ENCODE data around the gene NARF.

The NARF gene

GRCh38 chr17:82497483-82498405 is 39.2 kb downstream of the NARF start:
- Histone ChIP-seq H3K79me2 (no peaks in the 10 kb centered on the region), H3K4me2 (ENCODE audit: low read length) (peak overlapping the region; percentile 80), H3K27ac (peak overlapping the region; percentile 7), H3K36me3 (ENCODE audit: control insufficient read depth, insufficient read depth, low read length) (no peaks in the 10 kb centered on the region), H3K9me3 (ENCODE audit: control insufficient read depth, low read length) (no peaks in the 10 kb centered on the region), H3K9ac (no peak overlapping the region), H2AFZ (peak overlapping the region; percentile 70), H3K4me1 (peaks cover 7% of the 10 kb centered on the region), H3K4me3 (ENCODE audit: low read depth, low read length) (peak overlapping the region; percentile 58), H3K27me3 (ENCODE audit: control insufficient read depth, insufficient read depth, low read length) (no peaks in the 10 kb centered on the region)
- TF ChIP-seq CTCF (IDR thresholded peaks at IDR 0.05) = no peak

GRCh38 chr17:82502207-82502606 is 43.7 kb downstream of the NARF start:
- H3K9ac ChIP-seq = no peak overlapping the region
- H3K4me1 ChIP-seq = no peaks in the 10 kb centered on the region
- no peak overlapping the region for H3K4me2 ChIP-seq (ENCODE audit: low read length)
- H3K4me3 ChIP-seq (ENCODE audit: low read depth, low read length) = no peak overlapping the region
- H3K79me2 ChIP-seq = no peaks in the 10 kb centered on the region
- no peaks in the 10 kb centered on the region for H3K9me3 ChIP-seq (ENCODE audit: control insufficient read depth, low read length)
- no peak overlapping the region for H2AFZ ChIP-seq
- TF ChIP-seq CTCF (IDR thresholded peaks at IDR 0.05) = no peak
- H3K27me3 ChIP-seq (ENCODE audit: control insufficient read depth, insufficient read depth, low read length) = no peaks in the 10 kb centered on the region
- no peak overlapping the region for H3K27ac ChIP-seq
- H3K36me3 ChIP-seq (ENCODE audit: control insufficient read depth, insufficient read depth, low read length) = no peaks in the 10 kb centered on the region

GRCh38 chr17:82503094-82503727 is 44.7 kb downstream of the NARF start:
- no peaks in the 10 kb centered on the region for H3K27me3 ChIP-seq (ENCODE audit: control insufficient read depth, insufficient read depth, low read length)
- H2AFZ ChIP-seq = no peak overlapping the region
- no peak overlapping the region for H3K27ac ChIP-seq
- no peak overlapping the region for H3K4me2 ChIP-seq (ENCODE audit: low read length)
- no peaks in the 10 kb centered on the region for H3K4me1 ChIP-seq
- no peak overlapping the region for H3K9ac ChIP-seq
- H3K79me2 ChIP-seq = no peaks in the 10 kb centered on the region
- TF ChIP-seq CTCF (IDR thresholded peaks at IDR 0.05) = no peak
- H3K4me3 ChIP-seq (ENCODE audit: low read depth, low read length) = no peak overlapping the region
- no peaks in the 10 kb centered on the region for H3K9me3 ChIP-seq (ENCODE audit: control insufficient read depth, low read length)
- H3K36me3 ChIP-seq (ENCODE audit: control insufficient read depth, insufficient read depth, low read length) = no peaks in the 10 kb centered on the region

- H3K79me2 ChIP-seq = no peaks in the 10 kb centered on the region
- H3K4me1 ChIP-seq = no peaks in the 10 kb centered on the region
- no peak overlapping the region for H3K4me2 ChIP-seq (ENCODE audit: low read length)
- no peak overlapping the region for H2AFZ ChIP-seq
- no peak overlapping the region for H3K4me3 ChIP-seq (ENCODE audit: low read depth, low read length)
- TF ChIP-seq CTCF (IDR thresholded peaks at IDR 0.05) = no peak
- H3K36me3 ChIP-seq (ENCODE audit: control insufficient read depth, insufficient read depth, low read length) = no peaks in the 10 kb centered on the region
- H3K9ac ChIP-seq = no peak overlapping the region
- H3K27me3 ChIP-seq (ENCODE audit: control insufficient read depth, insufficient read depth, low read length) = no peaks in the 10 kb centered on the region
- H3K9me3 ChIP-seq (ENCODE audit: control insufficient read depth, low read length) = no peaks in the 10 kb centered on the region
- no peak overlapping the region for H3K27ac ChIP-seq
These were observed 45.3 kb downstream of the NARF start for GRCh38 chr17:82503728-82504308.
